Prostate gland (tissue), 2 donors: ENCODE data around the gene USP14.

Source experiments
- POLR2A ChIP-seq: fragments of 450-650 bp; IDR thresholded peaks from one replicate; pipeline ENCODE4 v1.6.1; 2016; ENCODE audit warnings: antibody characterized with exemption, mild to moderate bottlenecking
- POLR2AphosphoS5 ChIP-seq: sonication (generic); formaldehyde crosslinking; IDR thresholded peaks from one replicate; pipeline ENCODE4 v1.6.1; 2017; ENCODE audit warnings: antibody characterized with exemption
- TF ChIP-seq, protein P1 (sequence below), 4 experiments: fragments of 200-600 bp in 2 of 4; fragments of 450-650 bp in 2 of 4; sonication (generic) in 2 of 4; IDR thresholded peaks; 1 replicate in 3 of 4; 2 replicates in 1 of 4; pipeline ENCODE4 v1.5.1; 2016 to 2019; ENCODE audit warnings: antibody characterized with exemption in 4 of 4, mild to moderate bottlenecking in 2 of 4, moderate library complexity in 2 of 4

DNA sequence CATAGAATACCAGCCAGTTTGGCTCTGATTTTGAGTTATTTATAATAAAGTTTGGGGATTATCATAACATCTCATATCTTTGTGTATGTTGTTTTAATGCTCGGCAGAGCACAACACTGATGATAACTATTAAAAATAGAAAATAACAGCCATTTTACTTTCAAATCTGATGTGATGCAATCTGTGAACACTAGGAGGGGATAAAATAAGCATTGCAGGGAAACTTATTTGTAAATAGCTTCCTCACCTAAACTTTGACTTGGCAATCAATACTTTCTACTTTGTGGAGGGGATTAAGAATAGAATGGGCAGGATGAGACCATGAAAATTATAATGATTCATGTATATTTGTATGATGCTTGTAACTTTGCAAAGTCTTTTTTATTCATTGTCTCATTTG, 54.4 kb downstream of the USP14 start:
- TF ChIP-seq, protein P1, sequence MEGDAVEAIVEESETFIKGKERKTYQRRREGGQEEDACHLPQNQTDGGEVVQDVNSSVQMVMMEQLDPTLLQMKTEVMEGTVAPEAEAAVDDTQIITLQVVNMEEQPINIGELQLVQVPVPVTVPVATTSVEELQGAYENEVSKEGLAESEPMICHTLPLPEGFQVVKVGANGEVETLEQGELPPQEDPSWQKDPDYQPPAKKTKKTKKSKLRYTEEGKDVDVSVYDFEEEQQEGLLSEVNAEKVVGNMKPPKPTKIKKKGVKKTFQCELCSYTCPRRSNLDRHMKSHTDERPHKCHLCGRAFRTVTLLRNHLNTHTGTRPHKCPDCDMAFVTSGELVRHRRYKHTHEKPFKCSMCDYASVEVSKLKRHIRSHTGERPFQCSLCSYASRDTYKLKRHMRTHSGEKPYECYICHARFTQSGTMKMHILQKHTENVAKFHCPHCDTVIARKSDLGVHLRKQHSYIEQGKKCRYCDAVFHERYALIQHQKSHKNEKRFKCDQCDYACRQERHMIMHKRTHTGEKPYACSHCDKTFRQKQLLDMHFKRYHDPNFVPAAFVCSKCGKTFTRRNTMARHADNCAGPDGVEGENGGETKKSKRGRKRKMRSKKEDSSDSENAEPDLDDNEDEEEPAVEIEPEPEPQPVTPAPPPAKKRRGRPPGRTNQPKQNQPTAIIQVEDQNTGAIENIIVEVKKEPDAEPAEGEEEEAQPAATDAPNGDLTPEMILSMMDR (IDR thresholded peaks at IDR 0.05) = no peak
- no peak for TF ChIP-seq POLR2A
- no peak for TF ChIP-seq POLR2AphosphoS5
